ENCODE measurements around the gene ANGPTL8.

DNA sequence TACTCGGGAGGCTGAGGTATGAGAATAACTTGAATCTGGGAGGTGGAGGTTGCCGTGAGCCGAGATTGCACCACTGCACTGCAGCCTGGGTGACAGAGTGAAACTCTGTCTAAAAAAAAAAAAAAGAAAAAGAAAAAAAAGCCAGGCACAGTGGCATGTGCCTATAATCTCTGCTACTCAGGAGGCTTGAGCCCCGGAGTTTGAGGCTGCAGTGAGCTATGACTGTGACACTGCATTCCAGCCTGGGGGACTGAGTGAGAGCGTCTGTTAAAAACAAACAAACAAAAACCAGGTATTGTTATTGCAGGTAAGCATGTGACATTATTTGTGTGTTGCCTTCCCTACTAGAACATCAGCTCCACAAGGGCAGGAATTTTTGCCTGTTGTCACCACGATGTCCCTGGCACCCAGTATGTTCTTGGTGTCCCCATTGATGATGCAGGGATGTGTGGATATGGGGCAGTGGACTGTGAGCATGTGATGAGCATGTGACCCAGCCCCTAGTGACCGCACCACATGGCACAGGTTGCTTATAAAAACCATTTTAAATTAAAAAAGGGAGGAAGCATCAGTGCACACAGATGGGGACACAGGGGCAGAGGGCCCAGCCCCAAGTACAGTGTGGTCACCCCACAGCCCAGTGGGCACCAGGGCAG, 40.5 kb upstream of the ANGPTL8 start:
- TF ChIP-seq CTCF (IDR thresholded peaks at IDR 0.05) (no peak), POLR2A (IDR thresholded peaks at IDR 0.05) (no peak)

All from adrenal gland (tissue), 5 donors.